IMR-90 (cell line): ENCODE results near the gene NPFFR1. TPM values are rescaled to one million over a fixed set of nuclear protein-coding genes. Genes with fewer than 3 reads are reported as not detected.

Experiments
- ATAC-seq: fragments of 200-7000 bp; cut with Tn5 transposase; 2 replicates; pipeline ENCODE4 v1.9.1; 2020; ENCODE audit warnings: low read depth, mild to moderate bottlenecking, moderate library complexity
- BruUV-seq: library from RNA; stranded (reverse); fragments of 400-500 nt; replicated peaks from 2 replicates; lab custom pipeline; 2021; lab: Mats Ljungman, UMichigan
- CTCF ChIA-PET: fragments of 300-600 bp; formaldehyde crosslinking; extraction: SDS; loops from one replicate; lab custom pipeline; 2021; ENCODE audit warnings: antibody characterized with exemption; lab: Yijun Ruan, JAX
- POLR2A ChIA-PET: fragments of 300-600 bp; sonication (Branson Sonifier 250); formaldehyde crosslinking; loops from one replicate; lab custom pipeline; 2022; ENCODE audit warnings: antibody characterized with exemption; ENCODE audit not compliant: unreplicated experiment; lab: Charles Lee
- DNase-seq: peaks from one replicate; pipeline ENCODE4 v3.0.0; 2013
- H2AFZ ChIP-seq: replicated peaks from 2 replicates; pipeline ENCODE3; 2013; ENCODE audit warnings: low read length, mild to moderate bottlenecking; ENCODE audit not compliant: poor library complexity
- H2AK5ac ChIP-seq: 2 replicates; pipeline ENCODE4 v1.6.1; 2013; ENCODE audit warnings: low read depth, low read length, inconsistent platforms
- H2AK9ac ChIP-seq: replicated peaks from 2 replicates; pipeline ENCODE3; 2013; ENCODE audit warnings: mild to moderate bottlenecking, low read depth, low read length, moderate library complexity; ENCODE audit not compliant: poor library complexity
- H2BK120ac ChIP-seq: 2 replicates; pipeline ENCODE4 v1.6.1; 2013; ENCODE audit warnings: low read depth, low read length, inconsistent platforms
- H2BK15ac ChIP-seq: 3 replicates; pipeline ENCODE4 v1.6.1; 2013; ENCODE audit warnings: low read depth, low read length, inconsistent platforms
- H2BK20ac ChIP-seq: 2 replicates; pipeline ENCODE4 v1.6.1; 2013; ENCODE audit warnings: low read depth, mild to moderate bottlenecking, inconsistent platforms, low read length, moderate library complexity
- H2BK5ac ChIP-seq: 2 replicates; pipeline ENCODE4 v1.6.1; 2013; ENCODE audit warnings: mild to moderate bottlenecking, low read depth, low read length, inconsistent platforms; ENCODE audit not compliant: poor library complexity, severe bottlenecking
- H3K14ac ChIP-seq: replicated peaks from 2 replicates; pipeline ENCODE4 v1.6.1; 2013; ENCODE audit warnings: low read depth, low read length, inconsistent platforms
- H3K18ac ChIP-seq: 2 replicates; pipeline ENCODE4 v1.6.1; 2013; ENCODE audit warnings: low read depth, low read length, control low read depth
- H3K23ac ChIP-seq: 2 replicates; pipeline ENCODE4 v1.6.1; 2013; ENCODE audit warnings: low read depth, low read length, inconsistent platforms
- H3K27ac ChIP-seq: 2 replicates; pipeline ENCODE4 v1.5.1; 2013; ENCODE audit warnings: mild to moderate bottlenecking, control low read depth, low read length; ENCODE audit not compliant: insufficient read depth
- H3K27me3 ChIP-seq: 2 replicates; pipeline ENCODE4 v1.6.1; 2013; ENCODE audit warnings: low read length; ENCODE audit not compliant: control insufficient read depth, insufficient read depth
- H3K36me3 ChIP-seq: 2 replicates; pipeline ENCODE4 v1.6.1; 2013; ENCODE audit warnings: low read length, mixed read lengths; ENCODE audit not compliant: control insufficient read depth, insufficient read depth
- H3K4ac ChIP-seq: 2 replicates; pipeline ENCODE4 v1.6.1; 2013; ENCODE audit warnings: low read depth, low read length, inconsistent platforms
- H3K4me1 ChIP-seq: 2 replicates; pipeline ENCODE4 v1.6.1; 2013; ENCODE audit warnings: low read length, mixed read lengths; ENCODE audit not compliant: control insufficient read depth, insufficient read depth
- H3K4me2 ChIP-seq: 2 replicates; pipeline ENCODE4 v1.6.1; 2013; ENCODE audit warnings: low read depth, mild to moderate bottlenecking, control low read depth, low read length, moderate library complexity
- H3K4me3 ChIP-seq: 2 replicates; pipeline ENCODE4 v1.5.1; 2013; ENCODE audit warnings: low read depth, mild to moderate bottlenecking, control low read depth, low read length, moderate library complexity; ENCODE audit not compliant: insufficient read depth
- H3K56ac ChIP-seq: 2 replicates; pipeline ENCODE4 v1.6.1; 2013; ENCODE audit warnings: low read length, inconsistent platforms; ENCODE audit not compliant: insufficient read depth; ENCODE audit errors: extremely low read depth
- H3K79me1 ChIP-seq, 2 experiments: 2 replicates each; pipeline ENCODE4 v1.6.1; 2013; ENCODE audit warnings: low read length in 2 of 2, inconsistent platforms in 1 of 2, low read depth in 1 of 2
- H3K9ac ChIP-seq: 2 replicates; pipeline ENCODE4 v1.6.1; 2013; ENCODE audit warnings: low read depth, low read length, control low read depth
- H3K9me1 ChIP-seq: 2 replicates; pipeline ENCODE4 v1.6.1; 2013; ENCODE audit warnings: low read length, inconsistent platforms; ENCODE audit not compliant: insufficient read depth
- H3K9me3 ChIP-seq: 2 replicates; pipeline ENCODE4 v1.6.1; 2013; ENCODE audit warnings: low read length; ENCODE audit not compliant: control insufficient read depth, insufficient read depth
- H4K20me1 ChIP-seq: 2 replicates; pipeline ENCODE4 v1.6.1; 2013; ENCODE audit warnings: low read length, inconsistent platforms; ENCODE audit not compliant: insufficient read depth
- H4K5ac ChIP-seq: 2 replicates; pipeline ENCODE4 v1.6.1; 2013; ENCODE audit warnings: mild to moderate bottlenecking, low read depth, low read length, control low read depth
- H4K8ac ChIP-seq, 2 experiments: 2 replicates each; pipeline ENCODE4 v1.6.1; 2013; ENCODE audit warnings: low read depth in 2 of 2, low read length in 2 of 2, control low read depth in 1 of 2, inconsistent platforms in 1 of 2
- H4K91ac ChIP-seq: 2 replicates; pipeline ENCODE4 v1.6.1; 2013; ENCODE audit warnings: low read depth, low read length, inconsistent platforms; ENCODE audit not compliant: insufficient read depth
- BHLHE40 ChIP-seq: fragments of 150-350 bp; IDR thresholded peaks from 2 replicates; pipeline ENCODE4 v1.6.1; 2016; ENCODE audit warnings: mild to moderate bottlenecking, low read depth, low read length
- CEBPB ChIP-seq: IDR thresholded peaks from 2 replicates; pipeline ENCODE4 v1.6.1; 2012; ENCODE audit warnings: low read depth, low read length, improper control_type of control experiment
- CHD1 ChIP-seq: IDR thresholded peaks from 2 replicates; pipeline ENCODE4 v1.6.1; 2012; ENCODE audit warnings: low read depth, low read length, improper control_type of control experiment
- CTCF ChIP-seq: conservative IDR thresholded peaks from 2 replicates; pipeline ENCODE4 v1.5.1; 2012; ENCODE audit warnings: mild to moderate bottlenecking, low read depth, low read length, improper control_type of control experiment
- ELK1 ChIP-seq: fragments of 150-350 bp; IDR thresholded peaks from 2 replicates; pipeline ENCODE4 v1.6.1; 2016; ENCODE audit warnings: low read depth, mild to moderate bottlenecking, low read length, moderate library complexity, borderline replicate concordance
- FOS ChIP-seq: fragments of 150-350 bp; IDR thresholded peaks from 2 replicates; pipeline ENCODE4 v1.6.1; 2016; ENCODE audit warnings: low read depth, low read length
- MAZ ChIP-seq: IDR thresholded peaks from 2 replicates; pipeline ENCODE4 v1.6.1; 2012; ENCODE audit warnings: low read depth, mild to moderate bottlenecking, low read length, improper control_type of control experiment, moderate library complexity, borderline replicate concordance
- MXI1 ChIP-seq: IDR thresholded peaks from 2 replicates; pipeline ENCODE4 v1.6.1; 2012; ENCODE audit warnings: low read depth, mild to moderate bottlenecking, low read length, moderate library complexity, borderline replicate concordance
- NFE2L2 ChIP-seq: fragments of 150-350 bp; IDR thresholded peaks from 2 replicates; pipeline ENCODE4 v1.6.1; 2016; ENCODE audit warnings: low read depth, mild to moderate bottlenecking, low read length
- POLR2A ChIP-seq: IDR thresholded peaks from 2 replicates; pipeline ENCODE4 v1.6.1; 2012; ENCODE audit warnings: mild to moderate bottlenecking, low read depth, low read length
- RAD21 ChIP-seq: IDR thresholded peaks from 2 replicates; pipeline ENCODE4 v1.6.1; 2012; ENCODE audit warnings: low read length, improper control_type of control experiment
- RCOR1 ChIP-seq: IDR thresholded peaks from 2 replicates; pipeline ENCODE4 v1.6.1; 2012; ENCODE audit warnings: mild to moderate bottlenecking, low read length, improper control_type of control experiment; ENCODE audit not compliant: insufficient replicate concordance
- SMC3 ChIP-seq: fragments of 150-350 bp; IDR thresholded peaks from 2 replicates; pipeline ENCODE4 v1.6.1; 2016; ENCODE audit warnings: low read depth, mild to moderate bottlenecking, antibody characterized with exemption, low read length, moderate library complexity
- USF2 ChIP-seq: fragments of 150-350 bp; IDR thresholded peaks from 2 replicates; pipeline ENCODE4 v1.6.1; 2017; ENCODE audit warnings: mild to moderate bottlenecking, antibody characterized with exemption, low read length, low read depth
- WGBS, 2 experiments: methylation state at CpG; one replicate each; pipeline versions ENCODE4 v1.1.5 to v1.1.7; 2013; ENCODE audit warnings: missing lambda C conversion rate in 2 of 2; ENCODE audit not compliant: insufficient read length in 1 of 2; ENCODE audit errors: extremely low coverage in 2 of 2; 5-methylcytosine and 5-hydroxymethylcytosine counted together
- dilution Hi-C: fragments of 300-500 bp; cut with HindIII; formaldehyde crosslinking; loops from one replicate; pipeline ENCODE4 v1.14.3; 2018; ENCODE audit warnings: low sequenced_read_pairs; ENCODE audit not compliant: unreplicated experiment
- in situ Hi-C: fragments of 300-500 bp; cut with MboI; formaldehyde crosslinking; loops from 3 replicates; pipeline ENCODE4 v1.14.3; 2019; ENCODE audit warnings: low sequenced_read_pairs, inconsistent platforms, mixed read lengths
- intact Hi-C: fragments of 100-400 bp; cut with micrococcal nuclease; formaldehyde crosslinking; loops from 2 replicates; pipeline ENCODE4 v1.10.0; 2022
- polyA plus RNA-seq, 3 experiments: library from polyadenylated mRNA; depleted of rRNA; stranded (reverse); fragments of >200 nt; gene quantifications; 2 replicates each; pipeline ENCODE4 v1.2.3, GENCODE V29; 2012; ENCODE audit warnings: low replicate concordance in 1 of 3
- total RNA-seq: library from RNA; depleted of rRNA; stranded (reverse); fragments of >200 nt; gene quantifications from 2 replicates; pipeline ENCODE4 v1.2.3, GENCODE V29; 2012

NPFFR1 gene
- total and polyA plus RNA-seq, 2 of the 4 experiments (the other 2 are of a cell fraction): not detected

GRCh38 chr10:70292004-70292403 is 8.2 kb upstream of the NPFFR1 start:
- no peak for DNase-seq
- H2AFZ ChIP-seq: no peak overlapping the region
- H3K79me1 ChIP-seq: no peaks in the 10 kb centered on the region
- no peak overlapping the region for H3K56ac ChIP-seq
- H4K5ac ChIP-seq: no peak overlapping the region
- intact Hi-C loops: no loop called here
- 100% methylated on average over 2 of the region's 5 CpGs; no CpG with 5 or more reads in 1 of the 2 experiments for WGBS, 2 experiments
- H3K9ac ChIP-seq: no peak overlapping the region
- dilution Hi-C loops: no loop called here
- no peak overlapping the region for H3K27ac ChIP-seq
- ATAC-seq: no peak
- no peak overlapping the region for H3K14ac ChIP-seq
- in situ Hi-C loops: no loop called here
- H2BK15ac ChIP-seq: no peak overlapping the region
- H4K20me1 ChIP-seq: no peaks in the 10 kb centered on the region; the same call in 1 of the 2 replicates
- no peak overlapping the region for H4K8ac ChIP-seq
- H3K18ac ChIP-seq: no peak overlapping the region
- H2AK5ac ChIP-seq: no peak overlapping the region
- POLR2A ChIA-PET: no interaction called here
- H2BK20ac ChIP-seq: no peak overlapping the region
- no peak overlapping the region for H2AK9ac ChIP-seq
- no peak overlapping the region for H2BK5ac ChIP-seq
- H3K9me1 ChIP-seq: peaks cover 10% of the 10 kb centered on the region
- no peak overlapping the region for H3K4ac ChIP-seq
- TF ChIP-seq SMC3 (no peak), FOS (no peak), ELK1 (no peak), CEBPB (no peak), MAZ (no peak), CTCF (no peak), POLR2A (no peak), BHLHE40 (no peak), USF2 (no peak), RCOR1 (no peak), RAD21 (no peak), CHD1 (no peak), NFE2L2 (no peak), MXI1 (no peak)
- H3K36me3 ChIP-seq: no peaks in the 10 kb centered on the region
- no peak overlapping the region for H3K4me2 ChIP-seq
- no peaks in the 10 kb centered on the region; the same call in none of the 2 replicates for H3K4me1 ChIP-seq
- no peak overlapping the region for H3K4me3 ChIP-seq
- no peaks in the 10 kb centered on the region for H3K9me3 ChIP-seq
- no TSS peak for BruUV-seq
- CTCF ChIA-PET: no interaction called here
- peaks cover 8% of the 10 kb centered on the region for H3K27me3 ChIP-seq
- H2BK120ac ChIP-seq: no peak overlapping the region
- H4K91ac ChIP-seq: no peak overlapping the region
- no peak overlapping the region for H3K23ac ChIP-seq
